HepG2 (cell line): ENCODE measurements around the gene PIAS1. TPM values are rescaled to one million over a fixed set of nuclear protein-coding genes. Genes with fewer than 3 reads are reported as not detected.
A peak's percentile ranks its signal among the peaks of the same experiment; 100 is the strongest.

ENCODE experiments used
- ASH2L ChIP-seq: fragments of 300-600, 200-600 bp; sonication (generic); IDR thresholded peaks from 2 replicates; pipeline ENCODE4 v1.7.0; 2017; ENCODE audit warnings: low read depth, mild to moderate bottlenecking, moderate library complexity, mixed read lengths, low read length; ENCODE audit not compliant: insufficient read length
- BORCS8-MEF2B ChIP-seq: sonication (generic); formaldehyde crosslinking; IDR thresholded peaks from 2 replicates; pipeline ENCODE4 v1.8.0; 2022; ENCODE audit warnings: mild to moderate bottlenecking, missing genetic modification reagents
- DDIT3 ChIP-seq: sonication (generic); formaldehyde crosslinking; IDR thresholded peaks from 2 replicates; pipeline ENCODE4 v1.4.0; 2020; ENCODE audit warnings: mild to moderate bottlenecking, missing genetic modification reagents
- FLYWCH1 ChIP-seq: sonication (generic); formaldehyde crosslinking; IDR thresholded peaks from 2 replicates; pipeline ENCODE4 v1.8.1; 2023; ENCODE audit warnings: mild to moderate bottlenecking, missing genetic modification reagents
- GFI1 ChIP-seq: sonication (generic); formaldehyde crosslinking; IDR thresholded peaks from 2 replicates; pipeline ENCODE4 v1.5.0; 2020; ENCODE audit warnings: missing genetic modification reagents, mild to moderate bottlenecking, borderline replicate concordance
- HNF4G ChIP-seq, 2 experiments: sonication (generic) in 1 of 2; formaldehyde crosslinking in 1 of 2; IDR thresholded peaks; 2 replicates each; pipeline versions ENCODE4 v1.4.0 to v1.6.1; 2011 to 2020; ENCODE audit warnings: borderline replicate concordance in 2 of 2, low read depth in 2 of 2, mild to moderate bottlenecking in 2 of 2, low read length in 1 of 2, missing genetic modification reagents in 1 of 2, moderate library complexity in 1 of 2
- MAX ChIP-seq: IDR thresholded peaks from 2 replicates; pipeline ENCODE4 v1.6.1; 2012; ENCODE audit warnings: inconsistent platforms
- MIXL1 ChIP-seq: IDR thresholded peaks from 2 replicates; pipeline ENCODE4 v1.6.1; 2016
- NAIF1 ChIP-seq: sonication (generic); formaldehyde crosslinking; IDR thresholded peaks from 2 replicates; pipeline ENCODE4 v1.5.0; 2020; ENCODE audit warnings: mild to moderate bottlenecking, missing genetic modification reagents, borderline replicate concordance
- NFE2L2 ChIP-seq: fragments of 150-350 bp; IDR thresholded peaks from 2 replicates; pipeline ENCODE4 v1.6.1; 2014; ENCODE audit warnings: low read length
- NFYC ChIP-seq: IDR thresholded peaks from 2 replicates; pipeline ENCODE4 v1.6.1; 2016; ENCODE audit warnings: missing genetic modification reagents, missing compliant biosample characterization
- PHF5A ChIP-seq: IDR thresholded peaks from one replicate; pipeline ENCODE4 v1.6.1; 2018; ENCODE audit warnings: low read depth, missing genetic modification reagents; ENCODE audit not compliant: unreplicated experiment
- SMARCE1 ChIP-seq: fragments of 450-650 bp; IDR thresholded peaks from 2 replicates; pipeline ENCODE4 v1.6.1; 2017; ENCODE audit warnings: borderline replicate concordance
- TBP ChIP-seq: sonication (generic); formaldehyde crosslinking; IDR thresholded peaks from 2 replicates; pipeline ENCODE4 v1.5.0; 2020; ENCODE audit warnings: missing genetic modification reagents
- TFDP2 ChIP-seq: sonication (generic); formaldehyde crosslinking; IDR thresholded peaks from 2 replicates; pipeline ENCODE4 v1.4.0; 2020; ENCODE audit warnings: missing genetic modification reagents
- ZBTB20 ChIP-seq: sonication (generic); formaldehyde crosslinking; IDR thresholded peaks from 2 replicates; pipeline ENCODE4 v1.8.1; 2023; ENCODE audit warnings: missing genetic modification reagents, low read depth, mild to moderate bottlenecking, borderline replicate concordance
- ZBTB7B ChIP-seq: sonication (generic); formaldehyde crosslinking; IDR thresholded peaks from 2 replicates; pipeline ENCODE4 v1.4.0; 2020; ENCODE audit warnings: missing genetic modification reagents
- ZNF263 ChIP-seq: sonication (generic); formaldehyde crosslinking; IDR thresholded peaks from 2 replicates; pipeline ENCODE4 v1.4.0; 2020; ENCODE audit warnings: missing genetic modification reagents
- ZNF367 ChIP-seq: sonication (generic); formaldehyde crosslinking; IDR thresholded peaks from 2 replicates; pipeline ENCODE4 v1.4.0; 2020; ENCODE audit warnings: missing genetic modification reagents, borderline replicate concordance
- ZNF446 ChIP-seq: sonication (generic); formaldehyde crosslinking; IDR thresholded peaks from 2 replicates; pipeline ENCODE4 v1.5.0; 2020; ENCODE audit warnings: mild to moderate bottlenecking, missing genetic modification reagents
- ZNF564 ChIP-seq: sonication (generic); formaldehyde crosslinking; IDR thresholded peaks from 2 replicates; pipeline ENCODE4 v1.8.1; 2023; ENCODE audit warnings: mild to moderate bottlenecking, missing genetic modification reagents
- polyA plus RNA-seq, 8 experiments: library from polyadenylated mRNA; depleted of rRNA in 3 of 8; stranded (reverse) in 7 of 8; unstranded in 1 of 8; fragments of >200 nt; fragmentation: Illumina TruSeq in 4 of 8; extraction: Trizol in 4 of 8; gene quantifications; 2 replicates each; pipeline versions ENCODE4 v1.2.1 to v1.2.3, GENCODE V29; 2011 to 2016; ENCODE audit warnings: low read depth in 4 of 8, missing spikeins in 1 of 8, mixed read lengths in 1 of 8; ENCODE audit not compliant: insufficient read depth in 1 of 8
- total RNA-seq, 5 experiments: library from RNA; depleted of rRNA; stranded (reverse); fragments of >200 nt; fragmentation: Illumina TruSeq; extraction: Trizol; gene quantifications; 2 replicates each; pipeline ENCODE4 v1.2.3, GENCODE V29; 2016; ENCODE audit warnings: low read depth in 1 of 5
- TF ChIP-seq, protein P1 (sequence below): sonication (generic); formaldehyde crosslinking; IDR thresholded peaks from 2 replicates; pipeline ENCODE4 v1.8.0; 2022; ENCODE audit warnings: missing genetic modification reagents, low read depth, mild to moderate bottlenecking, borderline replicate concordance
- TF ChIP-seq, protein P2 (sequence below): IDR thresholded peaks from 2 replicates; pipeline ENCODE4 v1.6.1; 2016; ENCODE audit warnings: missing compliant biosample characterization, missing genetic modification reagents, borderline replicate concordance
- TF ChIP-seq, protein P3 (sequence below): IDR thresholded peaks from 2 replicates; pipeline ENCODE4 v1.6.1; 2016; ENCODE audit warnings: control low read depth
- TF ChIP-seq, protein P4 (sequence below): sonication (generic); formaldehyde crosslinking; IDR thresholded peaks from 2 replicates; pipeline ENCODE4 v1.8.1; 2023; ENCODE audit warnings: mild to moderate bottlenecking, moderate library complexity, missing genetic modification reagents

The PIAS1 gene
- total and polyA plus RNA-seq, 2 of the 13 experiments (the other 11 are each of a cell fraction or from before 2014, with no cell fraction given), result 20.7 to 33.7 TPM

DNA sequence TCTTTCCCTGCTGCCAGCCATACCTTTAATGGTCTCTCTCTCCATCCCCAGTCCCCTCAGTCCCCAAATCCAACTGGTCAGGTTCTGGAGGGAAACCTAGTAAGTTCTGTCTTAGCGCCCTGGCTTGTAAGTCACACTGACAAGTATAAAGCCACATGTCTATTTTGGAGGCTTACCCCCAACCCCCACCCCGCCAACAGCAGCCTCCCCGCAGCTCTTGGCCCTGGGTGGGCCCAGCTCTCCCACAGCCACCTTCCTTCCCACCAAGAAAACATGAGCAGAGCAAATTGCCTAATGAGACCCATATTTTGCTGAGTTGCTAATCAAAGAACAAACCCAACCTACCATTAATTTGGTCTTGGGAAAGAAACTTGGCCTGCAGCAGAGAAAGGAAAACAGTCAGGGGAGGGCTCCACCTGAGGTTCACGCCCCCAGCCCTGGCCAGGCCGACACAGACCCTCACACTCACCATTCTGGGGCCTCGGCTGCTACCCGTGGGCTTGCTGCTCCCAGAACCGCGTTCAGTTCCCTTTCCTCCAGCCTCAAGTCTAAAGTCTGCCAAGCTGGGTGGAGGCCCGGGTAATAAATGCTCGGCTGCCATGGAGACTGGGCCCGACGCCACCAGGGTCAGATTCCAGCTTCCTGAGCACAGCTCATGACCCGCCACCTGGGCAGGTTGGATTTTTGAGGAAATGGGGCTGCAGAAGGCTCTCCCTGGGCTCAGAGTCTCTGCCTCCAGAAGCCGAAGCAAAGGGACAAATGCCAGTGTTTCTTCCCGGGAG, 150.9 kb downstream of the PIAS1 start, which contains the start of gene CALML4 (continued):
- TF ChIP-seq ZNF367 (CRISPR knock-in tag) (no peak), ZNF446 (CRISPR knock-in tag) (no peak), NFYC (CRISPR knock-in tag) (no peak), PHF5A (CRISPR knock-in tag) (no peak), TFDP2 (0 out of 2 replicates have a peak, but pooled peaks have one; percentile 43), ZNF263 (CRISPR knock-in tag) (no peak), ZBTB7B (CRISPR knock-in tag) (no peak; the same call in 1 of the 2 replicates), DDIT3 (CRISPR knock-in tag) (no peak), NFE2L2 (no peak), TBP (CRISPR knock-in tag) (no peak), MAX (0 out of 2 replicates have a peak, but pooled peaks have one; percentile 30), ZBTB20 (no peak), MIXL1 (0 out of 2 replicates have a peak, but pooled peaks have one; percentile 31), GFI1 (CRISPR knock-in tag) (no peak), SMARCE1 (no peak), FLYWCH1 (CRISPR knock-in tag) (no peak), ASH2L (peak; percentile 60), HNF4G (IDR thresholded peaks at IDR 0.05; ENCODE audit: borderline replicate concordance, low read depth, low read length) (peak; percentile 72), HNF4G (CRISPR knock-in tag; IDR thresholded peaks at IDR 0.05; ENCODE audit: borderline replicate concordance, low read depth) (no peak; the same call in 1 of the 2 replicates), NAIF1 (CRISPR knock-in tag) (no peak), ZNF564 (CRISPR knock-in tag) (no peak), BORCS8-MEF2B (CRISPR knock-in tag) (no peak)
- TF ChIP-seq, protein P1, sequence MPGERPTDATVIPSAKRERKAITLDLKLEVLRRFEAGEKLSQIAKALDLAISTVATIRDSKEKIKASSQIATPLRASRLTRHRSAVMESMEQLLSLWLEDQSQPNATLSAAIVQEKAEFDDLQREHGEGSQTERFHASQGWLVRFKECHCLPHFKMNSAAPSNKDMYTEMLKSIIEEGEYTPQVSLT (CRISPR knock-in tag), result no peak
- TF ChIP-seq, protein P2, sequence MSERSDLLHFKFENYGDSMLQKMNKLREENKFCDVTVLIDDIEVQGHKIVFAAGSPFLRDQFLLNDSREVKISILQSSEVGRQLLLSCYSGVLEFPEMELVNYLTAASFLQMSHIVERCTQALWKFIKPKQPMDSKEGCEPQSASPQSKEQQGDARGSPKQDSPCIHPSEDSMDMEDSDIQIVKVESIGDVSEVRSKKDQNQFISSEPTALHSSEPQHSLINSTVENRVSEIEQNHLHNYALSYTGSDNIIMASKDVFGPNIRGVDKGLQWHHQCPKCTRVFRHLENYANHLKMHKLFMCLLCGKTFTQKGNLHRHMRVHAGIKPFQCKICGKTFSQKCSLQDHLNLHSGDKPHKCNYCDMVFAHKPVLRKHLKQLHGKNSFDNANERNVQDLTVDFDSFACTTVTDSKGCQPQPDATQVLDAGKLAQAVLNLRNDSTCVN, result no peak
- TF ChIP-seq, protein P3, sequence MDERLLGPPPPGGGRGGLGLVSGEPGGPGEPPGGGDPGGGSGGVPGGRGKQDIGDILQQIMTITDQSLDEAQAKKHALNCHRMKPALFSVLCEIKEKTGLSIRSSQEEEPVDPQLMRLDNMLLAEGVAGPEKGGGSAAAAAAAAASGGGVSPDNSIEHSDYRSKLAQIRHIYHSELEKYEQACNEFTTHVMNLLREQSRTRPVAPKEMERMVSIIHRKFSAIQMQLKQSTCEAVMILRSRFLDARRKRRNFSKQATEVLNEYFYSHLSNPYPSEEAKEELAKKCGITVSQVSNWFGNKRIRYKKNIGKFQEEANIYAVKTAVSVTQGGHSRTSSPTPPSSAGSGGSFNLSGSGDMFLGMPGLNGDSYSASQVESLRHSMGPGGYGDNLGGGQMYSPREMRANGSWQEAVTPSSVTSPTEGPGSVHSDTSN (CRISPR knock-in tag), result no peak
- TF ChIP-seq, protein P4, sequence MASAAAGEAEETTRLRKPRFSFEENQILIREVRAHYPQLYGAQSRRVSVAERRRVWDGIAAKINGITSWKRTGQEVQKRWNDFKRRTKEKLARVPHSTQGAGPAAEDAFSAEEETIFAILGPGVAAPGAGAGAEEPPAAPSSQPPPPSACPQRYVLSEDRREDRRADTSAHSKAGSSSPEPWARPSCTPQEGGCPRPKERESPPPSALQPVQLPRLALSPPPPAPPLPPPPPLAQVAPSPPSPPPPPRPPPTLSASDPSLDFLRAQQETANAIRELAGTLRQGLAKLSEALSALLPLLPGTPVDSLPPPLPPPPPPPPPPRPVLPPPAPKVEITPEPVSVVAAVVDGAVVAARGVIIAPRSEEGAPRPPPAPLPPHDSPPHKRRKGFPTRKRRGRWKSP, result no peak
